Omental fat pad (tissue), 4 donors: ENCODE measurements around the gene RNLS. TPM values are rescaled to one million over a fixed set of nuclear protein-coding genes. Genes with fewer than 3 reads are reported as not detected.

Experiments used
- ATAC-seq: fragments of 150-250 bp; one replicate; pipeline ENCODE4 v1.9.1; 2016; ENCODE audit warnings: mild to moderate bottlenecking, moderate library complexity; ENCODE audit not compliant: low FRiP score
- DNase-seq: peaks from one replicate; pipeline ENCODE4 v3.0.0-alpha.2; 2019; ENCODE audit warnings: low spot score
- CTCF ChIP-seq, 3 donors: fragments of 450-650 bp; IDR thresholded peaks; one replicate each; pipeline ENCODE4 v1.5.1; 2016 to 2017; ENCODE audit warnings: antibody characterized with exemption in 3 of 3, mild to moderate bottlenecking in 3 of 3, moderate library complexity in 2 of 3
- total RNA-seq, 4 donors: library from RNA; depleted of rRNA; stranded (reverse); fragments of >200 nt; gene quantifications; one replicate each; pipeline ENCODE4 v1.1.0, GENCODE V29; 2016

RNLS gene
- total RNA-seq, 4 donors from 2014 or later = 13.3 to 24.7 (median 18.3) TPM

GRCh38 chr10:88332503-88333247, 250.4 kb downstream of the RNLS start:
- TF ChIP-seq CTCF (IDR thresholded peaks at IDR 0.05) = no peak
- ATAC-seq = no peak
- no peak for DNase-seq

GRCh38 chr10:88330174-88330573, 252.9 kb downstream of the RNLS start:
- no peak for TF ChIP-seq CTCF (IDR thresholded peaks at IDR 0.05)
- DNase-seq (no peak), ATAC-seq (no peak)

- ATAC-seq (no peak), DNase-seq (no peak)
- no peak for TF ChIP-seq CTCF (IDR thresholded peaks at IDR 0.05)
Measured at GRCh38 chr10:88322324-88323063, 260.6 kb downstream of the RNLS start.

GRCh38 chr10:88319960-88320517, 263.1 kb downstream of the RNLS start:
- no peak for TF ChIP-seq CTCF (IDR thresholded peaks at IDR 0.05)
- no peak for ATAC-seq
- DNase-seq = no peak

DNA sequence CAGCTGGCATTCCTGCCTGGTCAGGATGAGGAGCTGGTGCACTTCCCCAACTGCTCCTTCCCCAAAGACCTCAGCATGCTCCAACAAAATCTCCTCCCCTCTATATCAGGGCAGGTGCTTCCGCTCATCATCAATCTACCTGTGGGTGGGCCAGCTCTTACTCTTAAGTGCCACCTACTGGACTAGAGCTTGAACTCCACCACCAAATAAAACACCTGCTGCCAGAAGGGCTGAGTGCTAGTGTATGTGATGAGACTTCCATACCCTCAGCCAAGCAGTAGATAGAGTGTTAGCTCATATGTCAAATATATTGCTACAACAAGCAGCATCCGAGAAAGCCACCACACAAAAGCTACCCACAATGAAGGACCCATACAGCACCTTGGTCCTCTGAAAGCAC, 264.3 kb downstream of the RNLS start:
- no peak for TF ChIP-seq CTCF (IDR thresholded peaks at IDR 0.05)
- ATAC-seq = no peak
- no peak for DNase-seq

DNA sequence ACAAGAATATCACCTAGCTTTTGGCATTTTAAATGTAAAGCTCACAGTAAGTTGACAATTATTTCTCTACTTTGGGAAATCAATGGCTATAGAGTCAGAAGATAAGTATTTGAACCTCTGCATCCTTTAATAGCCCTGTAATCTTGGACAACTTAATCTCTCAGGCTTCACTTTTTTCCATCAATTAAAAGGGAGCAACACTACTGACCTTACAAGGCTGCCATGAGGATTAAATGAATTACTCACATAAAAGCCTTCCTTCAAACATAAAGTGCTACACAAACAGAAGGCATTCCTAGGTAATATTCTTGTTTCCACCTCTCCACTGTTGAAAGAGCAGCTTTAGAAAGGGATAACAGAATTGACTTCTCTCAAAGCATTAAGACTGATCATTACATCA, 266.0 kb downstream of the RNLS start:
- DNase-seq (no peak), ATAC-seq (no peak)
- TF ChIP-seq CTCF (IDR thresholded peaks at IDR 0.05) = no peak
